Measurements from ENCODE around the gene OR51D1. TPM values are rescaled to one million over a fixed set of nuclear protein-coding genes. Genes with fewer than 3 reads are reported as not detected.

Gene OR51D1
- total and polyA plus RNA-seq, 2 experiments from 2014 or later = not detected

- H2AFZ ChIP-seq = peak within 1 kb of the TSS; percentile 93
These were observed 29.3 kb upstream of the OR51D1 start, which contains the start of gene TRIM68 for GRCh38 chr11:4607781-4608666. Gene TRIM68 (minus strand): TSS chr11:4608231. CDS start chr11:4605504, 2,727 bp downstream.

GRCh38 chr11:4610258-4610935 lies 26.9 kb upstream of the OR51D1 start:
- Histone ChIP-seq H3K4me1 (ENCODE audit: insufficient read depth) (peaks cover 13% of the 10 kb centered on the region), H3K36me3 (replicated peaks; ENCODE audit: insufficient read depth, low read depth) (no peaks in the 10 kb centered on the region), H3K79me2 (peaks cover 16% of the 10 kb centered on the region), H3K4me2 (no peak overlapping the region), H4K20me1 (ENCODE audit: insufficient read depth, poor library complexity, severe bottlenecking) (no peaks in the 10 kb centered on the region), H3K27ac (no peak overlapping the region), H3K9me2 (replicated peaks; ENCODE audit: insufficient read depth) (no peaks in the 10 kb centered on the region), H3K4me3 (no peak overlapping the region), H2AFZ (peak overlapping the region; percentile 16), H3K27me3 (no peaks in the 10 kb centered on the region), H3K9me3 (ENCODE audit: low read depth) (no peaks in the 10 kb centered on the region)
- DNase-seq (ENCODE audit: low spot score) = no peak
- TF ChIP-seq EZH2phosphoT487 (IDR thresholded peaks at IDR 0.05; ENCODE audit: low read depth, severe bottlenecking, unreplicated experiment) = no peak
- TF ChIP-seq EZH2 (IDR thresholded peaks at IDR 0.05; ENCODE audit: borderline replicate concordance) = no peak
- no peak for TF ChIP-seq CTCF (IDR thresholded peaks at IDR 0.05; ENCODE audit: poor library complexity)
- 69% methylated on average over 3 of the region's 3 CpGs for WGBS (ENCODE audit: low lambda C conversion rate, missing lambda C conversion rate)

More at GRCh38 chr11:4607781-4608666, 29.3 kb upstream of the OR51D1 start, which contains the start of gene TRIM68:
- H3K79me2 ChIP-seq = peaks cover 19% of the 10 kb centered on the region
- H3K9me2 ChIP-seq (replicated peaks; ENCODE audit: insufficient read depth) = no peaks in the 10 kb centered on the region
- no peaks in the 10 kb centered on the region for H3K9me3 ChIP-seq (ENCODE audit: low read depth)
- TF ChIP-seq EZH2phosphoT487 (IDR thresholded peaks at IDR 0.05; ENCODE audit: low read depth, severe bottlenecking, unreplicated experiment) (no peak), EZH2 (IDR thresholded peaks at IDR 0.05; ENCODE audit: borderline replicate concordance) (no peak), CTCF (IDR thresholded peaks at IDR 0.05; ENCODE audit: poor library complexity) (no peak)
- H3K27me3 ChIP-seq = no peaks in the 10 kb centered on the region
- H4K20me1 ChIP-seq (ENCODE audit: insufficient read depth, poor library complexity, severe bottlenecking) = no peaks in the 10 kb centered on the region
- H3K36me3 ChIP-seq (replicated peaks; ENCODE audit: insufficient read depth, low read depth) = no peaks in the 10 kb centered on the region
- DNase-seq (ENCODE audit: low spot score) = peak; percentile 97
- H3K4me3 ChIP-seq = peak within 1 kb of the TSS; percentile 58
- H3K4me1 ChIP-seq (ENCODE audit: insufficient read depth) = peaks cover 13% of the 10 kb centered on the region
- peak within 1 kb of the TSS; percentile 85 for H3K4me2 ChIP-seq
- peak within 1 kb of the TSS; percentile 92 for H3K27ac ChIP-seq
- WGBS (ENCODE audit: low lambda C conversion rate, missing lambda C conversion rate) = 5% methylated on average over 40 of the region's 43 CpGs

- Histone ChIP-seq H3K36me3 (replicated peaks; ENCODE audit: insufficient read depth, low read depth) (no peaks in the 10 kb centered on the region), H3K27ac (no peak overlapping the region), H3K4me1 (ENCODE audit: insufficient read depth) (peaks cover 2% of the 10 kb centered on the region), H2AFZ (no peak overlapping the region), H4K20me1 (ENCODE audit: insufficient read depth, poor library complexity, severe bottlenecking) (no peaks in the 10 kb centered on the region), H3K27me3 (no peaks in the 10 kb centered on the region), H3K9me2 (replicated peaks; ENCODE audit: insufficient read depth) (no peaks in the 10 kb centered on the region), H3K9me3 (ENCODE audit: low read depth) (no peaks in the 10 kb centered on the region), H3K4me2 (no peak overlapping the region), H3K79me2 (peaks cover 3% of the 10 kb centered on the region), H3K4me3 (no peak overlapping the region)
- TF ChIP-seq EZH2phosphoT487 (IDR thresholded peaks at IDR 0.05; ENCODE audit: low read depth, severe bottlenecking, unreplicated experiment) (no peak), CTCF (IDR thresholded peaks at IDR 0.05; ENCODE audit: poor library complexity) (no peak), EZH2 (IDR thresholded peaks at IDR 0.05; ENCODE audit: borderline replicate concordance) (no peak)
- 82% methylated on average over 2 of the region's 2 CpGs for WGBS (ENCODE audit: low lambda C conversion rate, missing lambda C conversion rate)
- DNase-seq (ENCODE audit: low spot score) = no peak
These were observed 25.3 kb upstream of the OR51D1 start for GRCh38 chr11:4611986-4612385.

Measured in hepatocyte (in vitro differentiated cells).